HG03135 (cell line): ENCODE data around the gene LSM14A.
A peak's percentile ranks its signal among the peaks of the same experiment; 100 is the strongest.
"Not testable (repeated sequence)": the region's sequence is repeated elsewhere in the genome, so short reads cannot be mapped to it uniquely, and the experiment has no call there.

Experiments
- ATAC-seq: cut with Tn5 transposase; IDR thresholded peaks from one replicate; pipeline ENCODE4 v1.9.1; 2021; ENCODE audit warnings: mild to moderate bottlenecking, moderate library complexity; ENCODE audit not compliant: unreplicated experiment

LSM14A gene

GRCh38 chr19:34226036-34226435, 53.7 kb downstream of the LSM14A start:
- no peak for ATAC-seq

- ATAC-seq, result no peak
Measured at GRCh38 chr19:34228347-34228746, 56.0 kb downstream of the LSM14A start.

GRCh38 chr19:34228762-34229161, 56.5 kb downstream of the LSM14A start:
- ATAC-seq, result no peak

- ATAC-seq, result no peak
Measured at GRCh38 chr19:34229721-34230120, 57.4 kb downstream of the LSM14A start.

GRCh38 chr19:34230820-34231219, 58.5 kb downstream of the LSM14A start:
- ATAC-seq, result no peak

GRCh38 chr19:34231439-34231838, 59.1 kb downstream of the LSM14A start:
- ATAC-seq, result no peak

- peak; percentile 52 for ATAC-seq
Measured at GRCh38 chr19:34232566-34233481, 60.5 kb downstream of the LSM14A start.

- ATAC-seq, result no peak
Measured at GRCh38 chr19:34235425-34235940, 63.2 kb downstream of the LSM14A start.

- ATAC-seq, result no peak
Measured at GRCh38 chr19:34236035-34236987, 64.0 kb downstream of the LSM14A start.

GRCh38 chr19:34237283-34237682, 65.0 kb downstream of the LSM14A start:
- ATAC-seq, result no peak

- no peak for ATAC-seq
Measured at GRCh38 chr19:34237939-34238338, 65.6 kb downstream of the LSM14A start.

- no peak for ATAC-seq
Measured at GRCh38 chr19:34241513-34242337, 69.4 kb downstream of the LSM14A start.

GRCh38 chr19:34243138-34243875, 71.0 kb downstream of the LSM14A start:
- ATAC-seq, result not testable (repeated sequence)

GRCh38 chr19:34243876-34244578, 71.7 kb downstream of the LSM14A start:
- ATAC-seq, result no peak

- no peak for ATAC-seq
Measured at GRCh38 chr19:34244611-34245299, 72.5 kb downstream of the LSM14A start.

GRCh38 chr19:34246340-34246739, 74.0 kb downstream of the LSM14A start:
- ATAC-seq, result no peak

- ATAC-seq, result no peak
Measured at GRCh38 chr19:34248941-34249340, 76.6 kb downstream of the LSM14A start.

- not testable (repeated sequence) for ATAC-seq
Measured at GRCh38 chr19:34253167-34253566, 80.9 kb downstream of the LSM14A start.

GRCh38 chr19:34253681-34254045, 81.4 kb downstream of the LSM14A start:
- not testable (repeated sequence) for ATAC-seq
